ENCODE results near the gene ZFPL1. TPM values are rescaled to one million over a fixed set of nuclear protein-coding genes. Genes with fewer than 3 reads are reported as not detected.

ZFPL1 gene
- total and polyA plus RNA-seq, 4 donors = 12.3 to 19.2 (median 16.3) TPM

- H3K4me3 ChIP-seq (ENCODE audit: low read depth in 1 of 3, low read length in 3 of 3) = no peak overlapping the region
- 93% methylated on average over 9 of the region's 9 CpGs for whole genome bisulfite sequencing
- peaks cover 4 to 8% (median 6%) of the 10 kb centered on the region in 4 donors for H3K4me1 ChIP-seq (ENCODE audit: control insufficient read depth in 4 of 4, insufficient read depth in 4 of 4, low read length in 3 of 4)
- DNase-seq (ENCODE audit: low spot score) = no peak
- TF ChIP-seq ATF3 (IDR thresholded peaks at IDR 0.05) = no peak
- no peak for TF ChIP-seq FOXA1 (IDR thresholded peaks at IDR 0.05)
- H3K9me3 ChIP-seq (ENCODE audit: control insufficient read depth in 4 of 4, low read length in 3 of 4) = no peaks in the 10 kb centered on the region
- no peak overlapping the region for H3K27ac ChIP-seq (ENCODE audit: low read depth in 1 of 2, low read length in 2 of 2)
- no peak overlapping the region for H3K9ac ChIP-seq (ENCODE audit: low read depth in 1 of 2, low read length in 2 of 2)
- H3K27me3 ChIP-seq (ENCODE audit: control insufficient read depth in 4 of 4, insufficient read depth in 4 of 4, low read length in 3 of 4) = no peaks in the 10 kb centered on the region
- H3K36me3 ChIP-seq (ENCODE audit: control insufficient read depth in 4 of 4, insufficient read depth in 3 of 4, low read depth in 1 of 4, low read length in 3 of 4) = no peaks in the 10 kb centered on the region
These were observed 5.2 kb upstream of the ZFPL1 start for GRCh38 chr11:65078786-65079342.

GRCh38 chr11:65083134-65083833, 738 bp upstream of the ZFPL1 start:
- H3K4me1 ChIP-seq (ENCODE audit: control insufficient read depth in 4 of 4, insufficient read depth in 4 of 4, low read length in 3 of 4) = peaks cover 10 to 23% (median 18%) of the 10 kb centered on the region in 4 donors
- peaks cover 3 to 26% (median 4%) of the 10 kb centered on the region in 4 donors for H3K36me3 ChIP-seq (ENCODE audit: control insufficient read depth in 4 of 4, insufficient read depth in 3 of 4, low read depth in 1 of 4, low read length in 3 of 4)
- H3K27me3 ChIP-seq (ENCODE audit: control insufficient read depth in 4 of 4, insufficient read depth in 4 of 4, low read length in 3 of 4) = no peaks in the 10 kb centered on the region
- no peak for DNase-seq (ENCODE audit: low spot score)
- 7% methylated on average over 13 of the region's 13 CpGs for WGBS
- peak overlapping the region in 1 of 2 donors; percentile 69 for H3K9ac ChIP-seq (ENCODE audit: low read depth in 1 of 2, low read length in 2 of 2)
- H3K4me3 ChIP-seq (ENCODE audit: low read depth in 1 of 3, low read length in 3 of 3) = peak overlapping the region; percentile 75 to 96 (median 80)
- no peaks in the 10 kb centered on the region for H3K9me3 ChIP-seq (ENCODE audit: control insufficient read depth in 4 of 4, low read length in 3 of 4)
- TF ChIP-seq YY1 (IDR thresholded peaks at IDR 0.05) (no peak), MAX (IDR thresholded peaks at IDR 0.05) (no peak), HNF4G (IDR thresholded peaks at IDR 0.05) (no peak)
- no peak overlapping the region for H3K27ac ChIP-seq (ENCODE audit: low read depth in 1 of 2, low read length in 2 of 2)

GRCh38 chr11:65084598-65085375, 765 bp downstream of the ZFPL1 start:
- peak overlapping the region; percentile 80 to 89 for H3K27ac ChIP-seq (ENCODE audit: low read depth in 1 of 2, low read length in 2 of 2)
- WGBS = 41% methylated on average over 23 of the region's 23 CpGs
- H3K36me3 ChIP-seq (ENCODE audit: control insufficient read depth in 4 of 4, insufficient read depth in 3 of 4, low read depth in 1 of 4, low read length in 3 of 4) = peaks cover 5 to 39% (median 13%) of the 10 kb centered on the region in 4 donors
- H3K4me3 ChIP-seq (ENCODE audit: low read depth in 1 of 3, low read length in 3 of 3) = peak overlapping the region; percentile 75 to 96 (median 80)
- H3K9me3 ChIP-seq (ENCODE audit: control insufficient read depth in 4 of 4, low read length in 3 of 4) = no peaks in the 10 kb centered on the region
- H3K27me3 ChIP-seq (ENCODE audit: control insufficient read depth in 4 of 4, insufficient read depth in 4 of 4, low read length in 3 of 4) = no peaks in the 10 kb centered on the region
- H3K9ac ChIP-seq (ENCODE audit: low read depth in 1 of 2, low read length in 2 of 2) = peak overlapping the region; percentile 79 to 91
- no peak for TF ChIP-seq REST (IDR thresholded peaks at IDR 0.05)
- no peak for TF ChIP-seq RAD21 (IDR thresholded peaks at IDR 0.05)
- TF ChIP-seq RXRA (IDR thresholded peaks at IDR 0.05) = no peak
- peaks cover 10 to 23% (median 18%) of the 10 kb centered on the region in 4 donors for H3K4me1 ChIP-seq (ENCODE audit: control insufficient read depth in 4 of 4, insufficient read depth in 4 of 4, low read length in 3 of 4)
- no peak for DNase-seq (ENCODE audit: low spot score)
